SK-N-SH (cell line): ENCODE results near the gene STX3. TPM values are rescaled to one million over a fixed set of nuclear protein-coding genes. Genes with fewer than 3 reads are reported as not detected.

Source experiments
- CTCF ChIA-PET: fragments of 300-600, 350-600 bp; formaldehyde crosslinking; extraction: SDS; loops from one replicate; lab custom pipeline; 2021; lab: Yijun Ruan, JAX
- POLR2A ChIA-PET: fragments of 350-600 bp; sonication (Branson Sonifier 250); formaldehyde crosslinking; extraction: SDS; loops from one replicate; lab custom pipeline; 2020; ENCODE audit warnings: antibody characterized with exemption, inconsistent platforms; lab: Yijun Ruan, JAX
- DNase-seq: peaks from one replicate; pipeline ENCODE4 v3.0.0; 2012
- H2AFZ ChIP-seq: fragments of 200-600 bp; sonication (generic); 2 replicates; pipeline ENCODE4 v1.8.1; 2016; ENCODE audit warnings: antibody characterized with exemption, mild to moderate bottlenecking, low read depth
- H3F3A ChIP-seq: fragments of 200-600 bp; sonication (generic); replicated peaks from 2 replicates; pipeline ENCODE3; 2016; ENCODE audit warnings: antibody characterized with exemption, mild to moderate bottlenecking; ENCODE audit not compliant: insufficient read depth
- H3K27ac ChIP-seq, 2 experiments: fragments of 200-500 bp in 1 of 2; fragments of 200-600 bp in 1 of 2; sonication (Bioruptor generic) in 1 of 2; sonication (generic), shearing (Covaris generic) in 1 of 2; 2 replicates each; pipeline versions ENCODE4 v1.5.1 to v1.6.1; 2014 to 2016; ENCODE audit warnings: low read depth in 2 of 2, inconsistent platforms in 1 of 2, low read length in 1 of 2, mild to moderate bottlenecking in 1 of 2, mixed read lengths in 1 of 2
- H3K27me3 ChIP-seq: fragments of 200-600 bp; sonication (generic), shearing (Covaris generic); 2 replicates; pipeline ENCODE4 v1.6.1; 2016; ENCODE audit warnings: mixed run types; ENCODE audit not compliant: insufficient read depth
- H3K36me3 ChIP-seq, 2 experiments: fragments of 200-500 bp in 1 of 2; fragments of 200-600 bp in 1 of 2; sonication (Bioruptor generic) in 1 of 2; sonication (generic) in 1 of 2; replicated peaks in 1 of 2; 2 replicates each; pipeline versions ENCODE3 to v1.5.1; 2014 to 2016; ENCODE audit warnings: low read length in 1 of 2, mild to moderate bottlenecking in 1 of 2; ENCODE audit not compliant: insufficient read depth in 2 of 2, control insufficient read depth in 1 of 2
- H3K4me1 ChIP-seq, 2 experiments: fragments of 200-500 bp in 1 of 2; fragments of 200-600 bp in 1 of 2; sonication (Bioruptor generic) in 1 of 2; sonication (generic), shearing (Covaris generic) in 1 of 2; 2 replicates each; pipeline versions ENCODE4 v1.5.1 to v1.6.1; 2014 to 2016; ENCODE audit warnings: low read depth in 1 of 2, low read length in 1 of 2, mixed run types in 1 of 2; ENCODE audit not compliant: insufficient read depth in 2 of 2, control insufficient read depth in 1 of 2
- H3K4me2 ChIP-seq: fragments of 200-600 bp; sonication (generic), shearing (Covaris generic); 2 replicates; pipeline ENCODE4 v1.6.1; 2017; ENCODE audit warnings: mixed run types
- H3K4me3 ChIP-seq, 2 experiments: fragments of 200-500 bp in 1 of 2; fragments of 200-600 bp in 1 of 2; sonication (Bioruptor generic) in 1 of 2; sonication (generic), shearing (Covaris generic) in 1 of 2; 2 replicates each; pipeline versions ENCODE4 v1.5.1 to v1.8.1; 2014 to 2016; ENCODE audit warnings: low read depth in 2 of 2, inconsistent platforms in 1 of 2, low read length in 1 of 2, mild to moderate bottlenecking in 1 of 2, mixed read lengths in 1 of 2, moderate library complexity in 1 of 2
- H3K79me2 ChIP-seq: fragments of 200-600 bp; sonication (generic); 2 replicates; pipeline ENCODE4 v1.8.1; 2017; ENCODE audit warnings: mild to moderate bottlenecking; ENCODE audit not compliant: insufficient read depth
- H3K9ac ChIP-seq: fragments of 200-600 bp; sonication (generic); 2 replicates; pipeline ENCODE4 v1.6.1; 2017; ENCODE audit warnings: mixed run types
- H3K9me2 ChIP-seq: fragments of 200-600 bp; sonication (generic); 2 replicates; pipeline ENCODE4 v1.6.1; 2017; ENCODE audit warnings: mixed run types
- H3K9me3 ChIP-seq: fragments of 200-600 bp; sonication (generic); 2 replicates; pipeline ENCODE4 v1.6.1; 2017; ENCODE audit warnings: mixed run types, mild to moderate bottlenecking, moderate library complexity
- H4K20me1 ChIP-seq: fragments of 200-600 bp; sonication (generic); 2 replicates; pipeline ENCODE4 v1.6.1; 2017; ENCODE audit warnings: mild to moderate bottlenecking, mixed run types; ENCODE audit not compliant: insufficient read depth
- CHD2 ChIP-seq: fragments of 150-350 bp; IDR thresholded peaks from 2 replicates; pipeline ENCODE4 v1.6.1; 2018; ENCODE audit warnings: low read length; ENCODE audit not compliant: partially characterized antibody
- CTCF ChIP-seq: fragments of 200-600 bp; sonication (generic); IDR thresholded peaks from 2 replicates; pipeline ENCODE4 v1.6.1; 2017; ENCODE audit warnings: antibody characterized with exemption, mild to moderate bottlenecking, moderate library complexity
- ELF1 ChIP-seq: IDR thresholded peaks from 2 replicates; pipeline ENCODE4 v1.4.0; 2012
- EP300 ChIP-seq, 2 experiments: IDR thresholded peaks; 2 replicates each; pipeline versions ENCODE4 v1.4.0 to v1.6.1; 2012; ENCODE audit warnings: borderline replicate concordance in 1 of 2, low read depth in 1 of 2, low read length in 1 of 2
- FOXJ3 ChIP-seq: sonication (generic); formaldehyde crosslinking; IDR thresholded peaks from 2 replicates; pipeline ENCODE4 v1.5.1; 2020; ENCODE audit warnings: mild to moderate bottlenecking, missing genetic modification reagents
- GATA2 ChIP-seq: sonication (generic); formaldehyde crosslinking; IDR thresholded peaks from 2 replicates; pipeline ENCODE4 v1.5.0; 2020; ENCODE audit warnings: mild to moderate bottlenecking, missing genetic modification reagents
- JUND ChIP-seq: IDR thresholded peaks from 2 replicates; pipeline ENCODE4 v1.4.0; 2012
- MEF2A ChIP-seq: IDR thresholded peaks from 2 replicates; pipeline ENCODE4 v1.4.0; 2012; ENCODE audit warnings: low read depth, borderline replicate concordance
- NFIC ChIP-seq: IDR thresholded peaks from 2 replicates; pipeline ENCODE4 v1.4.0; 2012; ENCODE audit warnings: borderline replicate concordance
- RAD21 ChIP-seq: IDR thresholded peaks from 2 replicates; pipeline ENCODE4 v1.6.1; 2012; ENCODE audit warnings: mild to moderate bottlenecking, low read length
- RFX5 ChIP-seq: IDR thresholded peaks from 2 replicates; pipeline ENCODE4 v1.6.1; 2012; ENCODE audit warnings: mild to moderate bottlenecking, improper control_type of control experiment, low read length
- TAF1 ChIP-seq: IDR thresholded peaks from 2 replicates; pipeline ENCODE4 v1.6.1; 2012; ENCODE audit warnings: low read depth, mild to moderate bottlenecking, low read length, moderate library complexity, borderline replicate concordance
- TCF12 ChIP-seq: IDR thresholded peaks from 2 replicates; pipeline ENCODE4 v1.4.0; 2012
- WGBS: methylation state at CpG from one replicate; pipeline ENCODE4 v1.1.6; 2017; ENCODE audit warnings: low lambda C conversion rate; 5-methylcytosine and 5-hydroxymethylcytosine counted together
- polyA plus RNA-seq, 3 experiments: library from polyadenylated mRNA; depleted of rRNA; stranded (reverse); fragments of >200 nt; gene quantifications; 2 replicates each; pipeline ENCODE4 v1.2.3, GENCODE V29; 2012
- TF ChIP-seq, protein P1 (sequence below): IDR thresholded peaks from 2 replicates; pipeline ENCODE4 v1.6.1; 2012; ENCODE audit warnings: mild to moderate bottlenecking, low read depth, low read length, moderate library complexity
- TF ChIP-seq, protein P2 (sequence below): IDR thresholded peaks from 2 replicates; pipeline ENCODE4; 2012

Gene STX3
- polyA plus RNA-seq, 1 of the 3 experiments (the other 2 are of a cell fraction) = 21.4 TPM

DNA sequence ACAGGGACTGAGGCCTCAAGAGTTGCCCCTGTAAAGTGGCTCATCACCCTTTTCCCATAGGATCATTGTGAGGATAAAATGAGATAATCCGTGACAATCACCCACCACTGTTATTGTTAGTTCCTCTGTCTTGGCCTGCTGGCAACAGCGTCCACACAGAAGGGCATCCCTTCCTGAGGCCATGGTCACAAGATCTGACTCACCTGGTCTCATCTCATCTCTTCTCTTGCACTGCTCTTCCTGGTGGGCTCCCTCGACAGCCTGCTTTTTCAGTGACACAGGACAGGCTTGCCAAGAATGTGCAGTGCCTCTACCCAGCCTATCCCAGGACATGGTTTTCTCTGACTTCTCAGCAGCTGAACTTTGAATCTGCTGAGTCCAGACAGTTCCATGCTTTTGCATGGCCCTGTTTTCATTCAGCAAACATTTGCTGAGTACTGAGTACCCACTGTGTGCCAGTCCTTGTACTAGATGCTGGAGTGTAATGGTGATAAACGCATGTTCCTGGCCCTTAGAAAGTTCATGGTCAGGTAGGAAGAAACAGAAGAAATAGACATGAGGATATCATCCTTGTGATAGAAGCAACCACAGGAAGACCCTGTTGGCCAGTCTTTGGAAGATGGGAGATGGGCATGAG is 3.3 kb downstream of the STX3 start (continued):
- TF ChIP-seq, protein P1, sequence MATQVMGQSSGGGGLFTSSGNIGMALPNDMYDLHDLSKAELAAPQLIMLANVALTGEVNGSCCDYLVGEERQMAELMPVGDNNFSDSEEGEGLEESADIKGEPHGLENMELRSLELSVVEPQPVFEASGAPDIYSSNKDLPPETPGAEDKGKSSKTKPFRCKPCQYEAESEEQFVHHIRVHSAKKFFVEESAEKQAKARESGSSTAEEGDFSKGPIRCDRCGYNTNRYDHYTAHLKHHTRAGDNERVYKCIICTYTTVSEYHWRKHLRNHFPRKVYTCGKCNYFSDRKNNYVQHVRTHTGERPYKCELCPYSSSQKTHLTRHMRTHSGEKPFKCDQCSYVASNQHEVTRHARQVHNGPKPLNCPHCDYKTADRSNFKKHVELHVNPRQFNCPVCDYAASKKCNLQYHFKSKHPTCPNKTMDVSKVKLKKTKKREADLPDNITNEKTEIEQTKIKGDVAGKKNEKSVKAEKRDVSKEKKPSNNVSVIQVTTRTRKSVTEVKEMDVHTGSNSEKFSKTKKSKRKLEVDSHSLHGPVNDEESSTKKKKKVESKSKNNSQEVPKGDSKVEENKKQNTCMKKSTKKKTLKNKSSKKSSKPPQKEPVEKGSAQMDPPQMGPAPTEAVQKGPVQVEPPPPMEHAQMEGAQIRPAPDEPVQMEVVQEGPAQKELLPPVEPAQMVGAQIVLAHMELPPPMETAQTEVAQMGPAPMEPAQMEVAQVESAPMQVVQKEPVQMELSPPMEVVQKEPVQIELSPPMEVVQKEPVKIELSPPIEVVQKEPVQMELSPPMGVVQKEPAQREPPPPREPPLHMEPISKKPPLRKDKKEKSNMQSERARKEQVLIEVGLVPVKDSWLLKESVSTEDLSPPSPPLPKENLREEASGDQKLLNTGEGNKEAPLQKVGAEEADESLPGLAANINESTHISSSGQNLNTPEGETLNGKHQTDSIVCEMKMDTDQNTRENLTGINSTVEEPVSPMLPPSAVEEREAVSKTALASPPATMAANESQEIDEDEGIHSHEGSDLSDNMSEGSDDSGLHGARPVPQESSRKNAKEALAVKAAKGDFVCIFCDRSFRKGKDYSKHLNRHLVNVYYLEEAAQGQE = no peak
- TF ChIP-seq EP300 (IDR thresholded peaks at IDR 0.05; ENCODE audit: borderline replicate concordance in 1 of 2, low read depth in 1 of 2, low read length in 1 of 2) = no peak
- TF ChIP-seq FOXJ3 (CRISPR knock-in tag) = no peak
- no peak for TF ChIP-seq TAF1
- no peak for TF ChIP-seq ELF1
- TF ChIP-seq, protein P2, sequence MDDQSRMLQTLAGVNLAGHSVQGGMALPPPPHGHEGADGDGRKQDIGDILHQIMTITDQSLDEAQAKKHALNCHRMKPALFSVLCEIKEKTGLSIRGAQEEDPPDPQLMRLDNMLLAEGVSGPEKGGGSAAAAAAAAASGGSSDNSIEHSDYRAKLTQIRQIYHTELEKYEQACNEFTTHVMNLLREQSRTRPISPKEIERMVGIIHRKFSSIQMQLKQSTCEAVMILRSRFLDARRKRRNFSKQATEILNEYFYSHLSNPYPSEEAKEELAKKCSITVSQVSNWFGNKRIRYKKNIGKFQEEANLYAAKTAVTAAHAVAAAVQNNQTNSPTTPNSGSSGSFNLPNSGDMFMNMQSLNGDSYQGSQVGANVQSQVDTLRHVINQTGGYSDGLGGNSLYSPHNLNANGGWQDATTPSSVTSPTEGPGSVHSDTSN = no peak

GRCh38 chr11:59759900-59760299 is 4.7 kb downstream of the STX3 start:
- Histone ChIP-seq H3K27ac (no peak overlapping the region), H3K9ac (no peak overlapping the region), H3K9me3 (no peaks in the 10 kb centered on the region), H3K4me3 (no peak overlapping the region), H3K4me2 (no peak overlapping the region), H3K9me2 (no peaks in the 10 kb centered on the region), H4K20me1 (peaks cover 70% of the 10 kb centered on the region), H2AFZ (no peak overlapping the region), H3K27me3 (no peaks in the 10 kb centered on the region), H3K36me3 (peaks cover 7 to 16% of the 10 kb centered on the region in 2 experiments), H3F3A (peaks cover 17% of the 10 kb centered on the region), H3K79me2 (peaks cover 91% of the 10 kb centered on the region), H3K4me1 (peaks cover 5 to 13% of the 10 kb centered on the region in 2 experiments; a peak in 3 of 4 replicates)
- TF ChIP-seq CHD2 (no peak), GATA2 (no peak), RFX5 (no peak), JUND (no peak), MEF2A (no peak), CTCF (no peak), NFIC (no peak), TCF12 (no peak), RAD21 (no peak), ELF1 (no peak)
- POLR2A ChIA-PET = no interaction called here
- CTCF ChIA-PET = interaction anchor here (0.5 to 1.0 kb wide), 3 partner anchors 9 to 783 kb away, joined by 3 to 4 read pairs (median 3); no protein-coding TSS in a partner anchor
- 80% methylated on average over 4 of the region's 4 CpGs for WGBS
- no peak for DNase-seq
